ENCODE measurements around the gene DPF3. TPM values are rescaled to one million over a fixed set of nuclear protein-coding genes. Genes with fewer than 3 reads are reported as not detected.

Gene DPF3
- total RNA-seq, 3 donors from 2014 or later: 0.32 to 2.8 (median 1.3) TPM

- Histone ChIP-seq H3K4me1 (no peaks in the 10 kb centered on the region), H3K27ac (no peak overlapping the region), H3K4me3 (no peak overlapping the region), H3K9me3 (peaks cover 13 to 16% of the 10 kb centered on the region in 2 donors), H3K36me3 (no peaks in the 10 kb centered on the region), H3K27me3 (no peaks in the 10 kb centered on the region)
- intact Hi-C loops (cut with DNase I; ENCODE audit: low total_unique reads): loop anchor here (5.0 kb wide), 1 partner anchor 807 kb away; no protein-coding TSS in a partner anchor
- TF ChIP-seq POLR2A (IDR thresholded peaks at IDR 0.05) (no peak), POLR2AphosphoS5 (IDR thresholded peaks at IDR 0.05) (no peak)
- TF ChIP-seq, protein P1, sequence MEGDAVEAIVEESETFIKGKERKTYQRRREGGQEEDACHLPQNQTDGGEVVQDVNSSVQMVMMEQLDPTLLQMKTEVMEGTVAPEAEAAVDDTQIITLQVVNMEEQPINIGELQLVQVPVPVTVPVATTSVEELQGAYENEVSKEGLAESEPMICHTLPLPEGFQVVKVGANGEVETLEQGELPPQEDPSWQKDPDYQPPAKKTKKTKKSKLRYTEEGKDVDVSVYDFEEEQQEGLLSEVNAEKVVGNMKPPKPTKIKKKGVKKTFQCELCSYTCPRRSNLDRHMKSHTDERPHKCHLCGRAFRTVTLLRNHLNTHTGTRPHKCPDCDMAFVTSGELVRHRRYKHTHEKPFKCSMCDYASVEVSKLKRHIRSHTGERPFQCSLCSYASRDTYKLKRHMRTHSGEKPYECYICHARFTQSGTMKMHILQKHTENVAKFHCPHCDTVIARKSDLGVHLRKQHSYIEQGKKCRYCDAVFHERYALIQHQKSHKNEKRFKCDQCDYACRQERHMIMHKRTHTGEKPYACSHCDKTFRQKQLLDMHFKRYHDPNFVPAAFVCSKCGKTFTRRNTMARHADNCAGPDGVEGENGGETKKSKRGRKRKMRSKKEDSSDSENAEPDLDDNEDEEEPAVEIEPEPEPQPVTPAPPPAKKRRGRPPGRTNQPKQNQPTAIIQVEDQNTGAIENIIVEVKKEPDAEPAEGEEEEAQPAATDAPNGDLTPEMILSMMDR (IDR thresholded peaks at IDR 0.05): no peak
- no peak for DNase-seq (ENCODE audit: low spot score in 2 of 2)
Observed at GRCh38 chr14:72759670-72760069, 134.2 kb downstream of the DPF3 start.

- H3K27me3 ChIP-seq: no peaks in the 10 kb centered on the region
- no peaks in the 10 kb centered on the region for H3K4me1 ChIP-seq
- TF ChIP-seq, protein P1 (IDR thresholded peaks at IDR 0.05): no peak
- no peak for TF ChIP-seq POLR2AphosphoS5 (IDR thresholded peaks at IDR 0.05)
- TF ChIP-seq POLR2A (IDR thresholded peaks at IDR 0.05): no peak
- peaks cover 13 to 16% of the 10 kb centered on the region in 2 donors for H3K9me3 ChIP-seq
- no peak overlapping the region for H3K4me3 ChIP-seq
- H3K36me3 ChIP-seq: no peaks in the 10 kb centered on the region
- no peak for DNase-seq (ENCODE audit: low spot score in 2 of 2)
- H3K27ac ChIP-seq: no peak overlapping the region
- intact Hi-C loops (cut with DNase I; ENCODE audit: low total_unique reads): loop anchor here (5.0 kb wide), 1 partner anchor 807 kb away; no protein-coding TSS in a partner anchor
Observed at GRCh38 chr14:72758993-72759392, 134.9 kb downstream of the DPF3 start.

DNA sequence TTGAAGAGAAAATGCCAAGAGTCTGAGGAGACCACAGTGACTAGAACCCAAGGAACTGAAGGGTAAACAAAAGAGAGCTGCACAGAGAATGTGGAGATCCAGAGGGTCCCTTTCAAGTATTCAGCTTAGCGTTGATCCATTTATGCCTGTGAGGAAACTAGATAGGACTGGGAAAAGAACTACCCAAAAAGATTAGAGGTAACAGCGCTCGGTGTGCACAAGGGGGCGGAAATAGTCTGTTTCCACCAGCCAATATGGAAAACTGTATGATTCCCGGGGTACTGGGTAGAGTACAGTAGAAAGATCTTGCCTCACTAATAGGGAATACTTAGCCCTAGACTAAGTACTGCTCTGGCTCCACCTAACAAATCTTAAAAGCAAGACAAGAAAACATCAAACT lies 135.5 kb downstream of the DPF3 start:
- TF ChIP-seq, protein P1 (IDR thresholded peaks at IDR 0.05): no peak
- TF ChIP-seq POLR2A (IDR thresholded peaks at IDR 0.05) (no peak), POLR2AphosphoS5 (IDR thresholded peaks at IDR 0.05) (no peak)
- Histone ChIP-seq H3K36me3 (no peaks in the 10 kb centered on the region), H3K4me3 (no peak overlapping the region), H3K27ac (no peak overlapping the region), H3K9me3 (peaks cover 13 to 16% of the 10 kb centered on the region in 2 donors), H3K4me1 (no peaks in the 10 kb centered on the region), H3K27me3 (no peaks in the 10 kb centered on the region)
- intact Hi-C loops (cut with DNase I; ENCODE audit: low total_unique reads): loop anchor here (5.0 kb wide), 1 partner anchor 806 kb away; no protein-coding TSS in a partner anchor
- DNase-seq (ENCODE audit: low spot score in 2 of 2): no peak

DNA sequence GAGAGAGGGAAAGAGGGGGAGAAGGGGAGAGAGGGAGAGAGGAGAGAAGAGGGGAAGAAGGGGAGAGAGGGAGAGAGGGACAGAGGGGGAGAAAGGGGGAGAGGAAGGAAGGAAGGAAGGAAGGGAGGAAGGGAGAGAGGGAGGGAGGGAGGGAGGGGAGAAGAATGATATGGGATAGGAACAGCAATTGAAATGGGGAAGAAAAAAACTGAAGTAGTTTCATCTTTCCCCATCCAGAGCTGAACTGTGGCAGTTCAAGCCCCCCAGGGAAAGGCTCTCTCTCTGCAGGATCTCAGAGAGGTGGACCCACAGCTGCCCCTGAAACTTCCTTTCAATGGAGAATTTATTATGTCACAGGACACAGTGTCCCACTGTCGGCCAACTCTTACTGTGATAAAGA lies 136.9 kb downstream of the DPF3 start:
- DNase-seq (ENCODE audit: low spot score in 2 of 2): no peak
- H3K27me3 ChIP-seq: no peaks in the 10 kb centered on the region
- TF ChIP-seq, protein P1 (IDR thresholded peaks at IDR 0.05): no peak
- TF ChIP-seq POLR2A (IDR thresholded peaks at IDR 0.05) (no peak), POLR2AphosphoS5 (IDR thresholded peaks at IDR 0.05) (no peak)
- peaks cover 13 to 16% of the 10 kb centered on the region in 2 donors for H3K9me3 ChIP-seq
- H3K27ac ChIP-seq: no peak overlapping the region
- intact Hi-C loops (cut with DNase I; ENCODE audit: low total_unique reads): loop anchor here (5.0 kb wide), 1 partner anchor 805 kb away; no protein-coding TSS in a partner anchor
- no peaks in the 10 kb centered on the region for H3K4me1 ChIP-seq
- H3K4me3 ChIP-seq: no peak overlapping the region
- no peaks in the 10 kb centered on the region for H3K36me3 ChIP-seq

- no peaks in the 10 kb centered on the region for H3K4me1 ChIP-seq
- TF ChIP-seq, protein P1 (IDR thresholded peaks at IDR 0.05): no peak
- TF ChIP-seq POLR2AphosphoS5 (IDR thresholded peaks at IDR 0.05) (no peak), POLR2A (IDR thresholded peaks at IDR 0.05) (no peak)
- intact Hi-C loops (cut with DNase I; ENCODE audit: low total_unique reads): loop anchor here (5.0 kb wide), 1 partner anchor 803 kb away; no protein-coding TSS in a partner anchor
- H3K4me3 ChIP-seq: no peak overlapping the region
- no peaks in the 10 kb centered on the region for H3K36me3 ChIP-seq
- no peaks in the 10 kb centered on the region for H3K27me3 ChIP-seq
- peaks cover 13 to 16% of the 10 kb centered on the region in 2 donors for H3K9me3 ChIP-seq
- no peak overlapping the region for H3K27ac ChIP-seq
- DNase-seq (ENCODE audit: low spot score in 2 of 2): no peak
Observed at GRCh38 chr14:72755766-72756165, 138.1 kb downstream of the DPF3 start.
